A549 (cell line): ENCODE measurements around the gene PKP4. TPM values are rescaled to one million over a fixed set of nuclear protein-coding genes. Genes with fewer than 3 reads are reported as not detected.

Experiments
- ATAC-seq, 2 experiments: fragments of 200-7000 bp in 1 of 2; fragments of >200 bp in 1 of 2; cut with Nextera tagmentation in 1 of 2; cut with Tn5 transposase in 1 of 2; 3 replicates each; pipeline versions ENCODE4 v1.8.0 to v1.9.1; 2018 to 2020; ENCODE audit warnings: mild to moderate bottlenecking in 1 of 2, moderate library complexity in 1 of 2
- CTCF ChIA-PET: fragments of 300-600 bp; sonication (Branson Sonifier 250); formaldehyde crosslinking; extraction: SDS; loops from one replicate; lab custom pipeline; 2021; ENCODE audit warnings: antibody characterized with exemption, inconsistent platforms; lab: Yijun Ruan, JAX
- POLR2A ChIA-PET: fragments of 350-600 bp; formaldehyde crosslinking; extraction: SDS; loops from one replicate; lab custom pipeline; 2021; ENCODE audit warnings: antibody characterized with exemption, inconsistent platforms; lab: Yijun Ruan, JAX
- DNase-seq, 2 experiments: peaks; one replicate each; pipeline versions ENCODE4 v3.0.0 to v3.0.0-alpha.2; 2011 to 2016; ENCODE audit warnings: low read depth in 1 of 2, low spot score in 1 of 2
- FAIRE-seq: peaks from 2 replicates; lab custom pipeline; 2011; peaks lifted over from hg19 to GRCh38; lab: Jason Lieb, UNC
- H3K27ac ChIP-seq, 2 experiments: fragments of >200 bp; sonication (Bioruptor Twin); formaldehyde crosslinking; 3 replicates each; pipeline ENCODE4 v1.5.1; 2016 to 2017
- H3K4me1 ChIP-seq: fragments of >200 bp; sonication (Bioruptor Twin); formaldehyde crosslinking; 3 replicates; pipeline ENCODE4 v1.6.1; 2016
- H3K4me2 ChIP-seq: fragments of >200 bp; sonication (Bioruptor Twin); formaldehyde crosslinking; 3 replicates; pipeline ENCODE4 v1.6.1; 2016
- H3K4me3 ChIP-seq: fragments of >200 bp; sonication (Bioruptor Twin); formaldehyde crosslinking; 3 replicates; pipeline ENCODE4 v1.5.1; 2016
- H3K9me3 ChIP-seq: fragments of >200 bp; sonication (Bioruptor Twin); formaldehyde crosslinking; 3 replicates; pipeline ENCODE4 v1.6.1; 2016
- BHLHE40 ChIP-seq: IDR thresholded peaks from 2 replicates; pipeline ENCODE4 v1.6.1; 2012; ENCODE audit warnings: low read depth, low read length, inconsistent platforms
- CBX8 ChIP-seq: fragments of 200-600 bp; sonication (generic); IDR thresholded peaks from 2 replicates; pipeline ENCODE4 v1.6.1; 2016
- CEBPB ChIP-seq, 2 experiments: fragments of >200 bp in 1 of 2; sonication (Bioruptor Twin) in 1 of 2; formaldehyde crosslinking in 1 of 2; IDR thresholded peaks; 2 replicates each; pipeline ENCODE4 v1.6.1; 2012 to 2016
- CHD4 ChIP-seq: fragments of 200-600 bp; sonication (generic); IDR thresholded peaks from 2 replicates; pipeline ENCODE4 v1.6.1; 2016; ENCODE audit warnings: antibody characterized with exemption, mild to moderate bottlenecking, borderline replicate concordance
- E2F6 ChIP-seq: IDR thresholded peaks from 2 replicates; pipeline ENCODE4 v1.6.1; 2012; ENCODE audit warnings: low read depth, borderline replicate concordance
- FOSB ChIP-seq: fragments of 250-450 bp; sonication (Bioruptor Pico); IDR thresholded peaks from 2 replicates; pipeline ENCODE4 v1.5.0; 2020; ENCODE audit warnings: mild to moderate bottlenecking, moderate library complexity
- FOSL2 ChIP-seq, 2 experiments: fragments of 450-650 bp in 1 of 2; fragments of >200 bp in 1 of 2; sonication (Bioruptor Twin) in 1 of 2; formaldehyde crosslinking; IDR thresholded peaks; 2 replicates each; pipeline versions ENCODE4 v1.5.0 to v1.6.1; 2016 to 2020; ENCODE audit warnings: mild to moderate bottlenecking in 1 of 2, moderate library complexity in 1 of 2
- FOXS1 ChIP-seq: fragments of 250-450 bp; sonication (Bioruptor Pico); IDR thresholded peaks from 2 replicates; pipeline ENCODE4 v1.5.0; 2020; ENCODE audit warnings: mild to moderate bottlenecking, moderate library complexity
- GATA3 ChIP-seq: IDR thresholded peaks from 2 replicates; pipeline ENCODE4 v1.6.1; 2012; ENCODE audit warnings: borderline replicate concordance
- HMGXB4 ChIP-seq: fragments of 250-450 bp; sonication (Bioruptor Pico); IDR thresholded peaks from 2 replicates; pipeline ENCODE4 v1.5.0; 2021; ENCODE audit warnings: mild to moderate bottlenecking, moderate library complexity, borderline replicate concordance
- HOXA7 ChIP-seq: fragments of 250-450 bp; sonication (Bioruptor Pico); IDR thresholded peaks from 2 replicates; pipeline ENCODE4 v1.5.0; 2020; ENCODE audit warnings: mild to moderate bottlenecking, moderate library complexity
- HOXB13 ChIP-seq: fragments of 250-450 bp; sonication (Bioruptor Pico); IDR thresholded peaks from 2 replicates; pipeline ENCODE4 v1.5.0; 2020; ENCODE audit warnings: low read depth, mild to moderate bottlenecking, moderate library complexity
- HOXB5 ChIP-seq: fragments of 250-450 bp; sonication (Bioruptor Pico); IDR thresholded peaks from 2 replicates; pipeline ENCODE4 v1.5.0; 2020; ENCODE audit warnings: mild to moderate bottlenecking, moderate library complexity
- JUNB ChIP-seq: fragments of >200 bp; sonication (Bioruptor Twin); formaldehyde crosslinking; IDR thresholded peaks from 2 replicates; pipeline ENCODE4 v1.6.1; 2016
- MAX ChIP-seq: IDR thresholded peaks from 2 replicates; pipeline ENCODE4 v1.6.1; 2012
- MYC ChIP-seq: IDR thresholded peaks from 2 replicates; pipeline ENCODE4 v1.6.1; 2012; ENCODE audit warnings: mild to moderate bottlenecking, inconsistent platforms, low read length, improper control_type of control experiment, borderline replicate concordance
- NFE2L2 ChIP-seq: fragments of 150-350 bp; conservative IDR thresholded peaks from 2 replicates; pipeline ENCODE4 v1.6.1; 2014; ENCODE audit warnings: low read length
- PBX3 ChIP-seq: IDR thresholded peaks from 2 replicates; pipeline ENCODE4 v1.6.1; 2012
- PHF8 ChIP-seq: fragments of 200-600 bp; sonication (generic); IDR thresholded peaks from 2 replicates; pipeline ENCODE4 v1.6.1; 2016; ENCODE audit warnings: low read depth, mild to moderate bottlenecking, antibody characterized with exemption, moderate library complexity, borderline replicate concordance
- POLR2A ChIP-seq: IDR thresholded peaks from 2 replicates; pipeline ENCODE4 v1.6.1; 2012; ENCODE audit warnings: mild to moderate bottlenecking, low read length
- RARB ChIP-seq: fragments of 250-450 bp; sonication (Bioruptor Pico); IDR thresholded peaks from 2 replicates; pipeline ENCODE4 v1.8.0; 2021; ENCODE audit warnings: mild to moderate bottlenecking, moderate library complexity
- RCOR1 ChIP-seq: fragments of 150-350 bp; IDR thresholded peaks from 2 replicates; pipeline ENCODE4 v1.6.1; 2014; ENCODE audit warnings: antibody characterized with exemption, low read length, low read depth
- SMC3 ChIP-seq: fragments of >200 bp; sonication (Bioruptor Twin); formaldehyde crosslinking; IDR thresholded peaks from 3 replicates; pipeline ENCODE4 v1.6.1; 2018; ENCODE audit warnings: inconsistent platforms
- TFCP2L1 ChIP-seq: fragments of 250-450 bp; sonication (Bioruptor Pico); IDR thresholded peaks from 2 replicates; pipeline ENCODE4 v1.5.0; 2021; ENCODE audit warnings: mild to moderate bottlenecking
- ZC3H11A ChIP-seq: fragments of 450-650 bp; IDR thresholded peaks from 2 replicates; pipeline ENCODE4 v1.6.1; 2014; ENCODE audit warnings: antibody characterized with exemption, mild to moderate bottlenecking
- ZFP36 ChIP-seq: fragments of 450-650 bp; IDR thresholded peaks from 2 replicates; pipeline ENCODE4 v1.6.1; 2014; ENCODE audit warnings: borderline replicate concordance; ENCODE audit not compliant: partially characterized antibody
- WGBS: methylation state at CpG from one replicate; pipeline ENCODE4 v1.1.6; 2017; ENCODE audit errors: missing lambda C conversion rate; 5-methylcytosine and 5-hydroxymethylcytosine counted together
- polyA plus RNA-seq, 4 experiments: library from polyadenylated mRNA; depleted of rRNA in 3 of 4; stranded (reverse); fragments of >200 nt; fragmentation: RNase III in 1 of 4; extraction: RNeasy Plus Mini Kit Qiagen cat#74134 plus additional on column Dnase treatment in 1 of 4; gene quantifications; 2 replicates in 3 of 4; 3 replicates in 1 of 4; pipeline ENCODE4 v1.2.3, GENCODE V29; 2011 to 2017

The PKP4 gene
- polyA plus RNA-seq, 2 of the 4 experiments (the other 2 are of a cell fraction) = 27.0 to 56.6 TPM

- Histone ChIP-seq H3K27ac (no peak overlapping the region), H3K4me2 (no peak overlapping the region), H3K4me3 (no peak overlapping the region), H3K9me3 (no peaks in the 10 kb centered on the region), H3K4me1 (no peaks in the 10 kb centered on the region)
- POLR2A ChIA-PET = no interaction called here
- DNase-seq (no peak), FAIRE-seq (no peak), ATAC-seq (no peak)
- 67% methylated on average over 2 of the region's 2 CpGs for WGBS
- CTCF ChIA-PET = interaction anchor here (1.2 kb wide), 1 partner anchor 171 kb away, joined by 3 read pairs; no protein-coding TSS in a partner anchor
- TF ChIP-seq PBX3 = no peak
- no peak for TF ChIP-seq MYC
- TF ChIP-seq NFE2L2 = no peak
- no peak for TF ChIP-seq JUNB
These were observed 118.4 kb downstream of the PKP4 start for GRCh38 chr2:158575051-158575635.

GRCh38 chr2:158577141-158577540 is 120.4 kb downstream of the PKP4 start:
- Histone ChIP-seq H3K27ac (no peak overlapping the region), H3K4me1 (no peaks in the 10 kb centered on the region), H3K9me3 (no peaks in the 10 kb centered on the region), H3K4me2 (no peak overlapping the region), H3K4me3 (no peak overlapping the region)
- CTCF ChIA-PET = no interaction called here
- FAIRE-seq = no peak
- POLR2A ChIA-PET = no interaction called here
- WGBS = 93% methylated on average over 5 of the region's 5 CpGs
- ATAC-seq = no peak
- DNase-seq = no peak
- TF ChIP-seq JUNB (no peak), FOXS1 (no peak), CHD4 (no peak), FOSL2 (IDR thresholded peaks at IDR 0.05) (no peak), FOSL2 (CRISPR knock-in tag; IDR thresholded peaks at IDR 0.05) (no peak), HOXB5 (CRISPR knock-in tag) (no peak), FOSB (no peak), HOXB13 (CRISPR knock-in tag) (no peak), HMGXB4 (no peak), CEBPB (IDR thresholded peaks at IDR 0.05) (no peak), PHF8 (no peak), GATA3 (no peak)

- no peak for FAIRE-seq
- Histone ChIP-seq H3K4me2 (no peak overlapping the region), H3K27ac (no peak overlapping the region), H3K9me3 (no peaks in the 10 kb centered on the region), H3K4me1 (no peaks in the 10 kb centered on the region), H3K4me3 (no peak overlapping the region)
- ChIA-PET POLR2A (no interaction called here), CTCF (interaction anchor here (0.6 kb wide), 1 partner anchor 23 kb away, joined by 3 read pairs; no protein-coding TSS in a partner anchor)
- DNase-seq = no peak
- 84% methylated on average over 1 of the region's 1 CpG for WGBS
- no peak for ATAC-seq
- no peak for TF ChIP-seq SMC3
- no peak for TF ChIP-seq BHLHE40
These were observed 122.1 kb downstream of the PKP4 start for GRCh38 chr2:158578703-158579330.

GRCh38 chr2:158579928-158580327 is 123.2 kb downstream of the PKP4 start:
- WGBS = 96% methylated on average over 2 of the region's 2 CpGs
- CTCF ChIA-PET = interaction anchor here (0.8 kb wide), 1 partner anchor 13 kb away, joined by 3 read pairs; no protein-coding TSS in a partner anchor
- TF ChIP-seq POLR2A (no peak), RARB (no peak), SMC3 (no peak), RCOR1 (no peak), FOSB (no peak), ZC3H11A (no peak), E2F6 (no peak), HOXA7 (CRISPR knock-in tag) (no peak), BHLHE40 (no peak), TFCP2L1 (no peak), MAX (no peak), CHD4 (no peak), CBX8 (no peak), MYC (no peak), ZFP36 (no peak)

More at GRCh38 chr2:158579928-158580327, 123.2 kb downstream of the PKP4 start:
- no peak overlapping the region for H3K27ac ChIP-seq
- no peak for ATAC-seq
- no peaks in the 10 kb centered on the region; the same call in 1 of the 3 replicates for H3K4me1 ChIP-seq
- H3K9me3 ChIP-seq = no peaks in the 10 kb centered on the region
- POLR2A ChIA-PET = no interaction called here
- no peak for DNase-seq
- FAIRE-seq = no peak
- H3K4me2 ChIP-seq = no peak overlapping the region
- no peak overlapping the region for H3K4me3 ChIP-seq
